OCI-LY7 (cell line): ENCODE data around the gene NUDT14.

Experiments used
- EZH2phosphoT487 ChIP-seq: fragments of 200-600 bp; sonication (generic); IDR thresholded peaks from 2 replicates; pipeline ENCODE4 v1.6.1; 2018; ENCODE audit warnings: low read depth, borderline replicate concordance, mild to moderate bottlenecking, mixed run types, antibody characterized with exemption, low read length, moderate library complexity, mixed read lengths
- TF ChIP-seq, protein P1 (sequence below): fragments of 200-600 bp; sonication (generic); conservative IDR thresholded peaks from 2 replicates; pipeline ENCODE4 v1.5.1; 2014; ENCODE audit warnings: mild to moderate bottlenecking, antibody characterized with exemption, low read length, moderate library complexity, mixed read lengths

DNA sequence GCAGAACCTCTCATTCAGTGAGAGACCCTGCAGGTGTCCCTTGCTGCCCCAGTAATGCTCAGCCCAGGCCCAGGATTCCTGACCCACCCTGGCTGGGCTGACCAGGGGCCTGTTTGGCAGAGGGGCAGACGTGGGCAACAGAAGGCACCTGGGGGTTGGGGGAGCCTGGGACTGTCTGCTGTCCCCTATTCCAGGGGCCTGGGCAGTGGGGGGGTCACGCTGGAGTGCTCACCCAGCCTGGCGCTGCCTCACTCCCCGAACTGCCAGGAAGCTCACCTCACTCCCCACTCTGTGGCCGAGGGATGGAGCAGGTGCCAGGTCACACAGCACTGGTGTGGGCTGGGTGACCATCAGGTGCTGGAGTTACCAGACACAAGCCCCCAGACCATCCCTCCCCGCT, 22.6 kb upstream of the NUDT14 start:
- TF ChIP-seq, protein P1, sequence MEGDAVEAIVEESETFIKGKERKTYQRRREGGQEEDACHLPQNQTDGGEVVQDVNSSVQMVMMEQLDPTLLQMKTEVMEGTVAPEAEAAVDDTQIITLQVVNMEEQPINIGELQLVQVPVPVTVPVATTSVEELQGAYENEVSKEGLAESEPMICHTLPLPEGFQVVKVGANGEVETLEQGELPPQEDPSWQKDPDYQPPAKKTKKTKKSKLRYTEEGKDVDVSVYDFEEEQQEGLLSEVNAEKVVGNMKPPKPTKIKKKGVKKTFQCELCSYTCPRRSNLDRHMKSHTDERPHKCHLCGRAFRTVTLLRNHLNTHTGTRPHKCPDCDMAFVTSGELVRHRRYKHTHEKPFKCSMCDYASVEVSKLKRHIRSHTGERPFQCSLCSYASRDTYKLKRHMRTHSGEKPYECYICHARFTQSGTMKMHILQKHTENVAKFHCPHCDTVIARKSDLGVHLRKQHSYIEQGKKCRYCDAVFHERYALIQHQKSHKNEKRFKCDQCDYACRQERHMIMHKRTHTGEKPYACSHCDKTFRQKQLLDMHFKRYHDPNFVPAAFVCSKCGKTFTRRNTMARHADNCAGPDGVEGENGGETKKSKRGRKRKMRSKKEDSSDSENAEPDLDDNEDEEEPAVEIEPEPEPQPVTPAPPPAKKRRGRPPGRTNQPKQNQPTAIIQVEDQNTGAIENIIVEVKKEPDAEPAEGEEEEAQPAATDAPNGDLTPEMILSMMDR, result no peak
- no peak for TF ChIP-seq EZH2phosphoT487
